ENCODE data around the gene RASA3. TPM values are rescaled to one million over a fixed set of nuclear protein-coding genes. Genes with fewer than 3 reads are reported as not detected.

Gene RASA3
- total and polyA plus RNA-seq, 2 of the 8 experiments (the other 6 are each of a cell fraction or from before 2014, with no cell fraction given) = 7.5 to 21.9 TPM

DNA sequence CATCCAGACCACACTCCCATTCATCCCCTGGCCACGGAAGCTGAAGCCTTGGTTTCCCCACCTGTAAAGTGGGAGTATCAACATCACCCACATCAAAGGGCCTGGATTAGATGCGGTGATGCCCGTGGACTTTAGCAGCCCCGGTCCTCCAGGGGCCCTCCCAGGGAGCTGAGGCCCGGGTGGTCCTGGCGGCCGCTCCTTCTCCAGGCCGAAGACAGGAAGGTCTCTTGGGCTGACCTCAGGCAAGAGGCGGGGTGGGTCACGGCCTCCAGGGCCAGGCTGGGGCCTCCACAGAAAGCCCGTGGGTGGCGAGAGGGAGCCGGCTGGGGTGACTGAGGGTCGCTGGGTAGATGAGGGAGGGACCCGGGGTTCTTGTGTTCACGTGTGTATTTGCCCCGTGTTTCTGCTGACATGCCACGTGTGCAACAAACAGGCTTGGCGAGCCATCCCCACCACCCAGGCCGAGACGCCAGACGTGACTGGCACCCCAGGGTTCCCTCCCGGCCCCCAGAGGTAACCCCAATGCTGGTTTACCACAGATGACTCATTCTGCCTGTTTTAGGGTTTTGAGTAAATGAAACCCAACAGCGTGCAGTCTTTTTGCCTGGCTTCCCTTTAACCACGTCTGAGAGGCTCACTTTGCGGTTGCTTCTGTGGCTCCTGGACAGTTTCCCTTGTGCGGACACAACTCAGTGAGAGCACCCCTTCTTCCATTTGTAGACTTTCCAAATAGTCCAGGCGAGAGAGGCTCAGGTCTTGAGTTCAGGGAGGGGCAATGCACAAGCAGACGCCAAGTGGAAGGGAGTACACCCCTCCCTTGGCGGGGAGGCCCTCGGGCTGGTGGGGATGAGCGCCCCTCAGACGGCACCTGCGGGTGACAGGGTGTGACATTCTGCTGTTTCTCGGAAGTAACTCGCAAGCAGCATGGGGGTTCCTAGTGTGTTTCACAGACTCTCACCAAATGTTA, 201.5 kb downstream of the RASA3 start:
- Histone ChIP-seq H3K56ac (replicated peaks; ENCODE audit: insufficient read length, low read depth, low read length) (no peak overlapping the region), H3K4me2 (ENCODE audit: insufficient read depth in 1 of 2, low read depth in 2 of 2, low read length in 2 of 2) (no peak overlapping the region), H2AK5ac (ENCODE audit: low read depth, low read length) (no peak overlapping the region), H3K9me3 (ENCODE audit: insufficient read depth in 2 of 2, low read depth in 1 of 2, low read length in 1 of 2) (no peaks in the 10 kb centered on the region), H2BK20ac (ENCODE audit: low read length) (no peak overlapping the region), H4K8ac (ENCODE audit: extremely low read depth, insufficient read depth, low read length) (no peak overlapping the region), H3K14ac (ENCODE audit: insufficient read length) (no peak overlapping the region), H3K79me2 (ENCODE audit: control insufficient read depth in 1 of 2, insufficient read depth in 2 of 2, low read length in 2 of 2) (no peaks in the 10 kb centered on the region), H3K18ac (ENCODE audit: extremely low read depth, low read length) (no peak overlapping the region), H3K4me1 (replicated peaks in 1 of 4; ENCODE audit: control insufficient read depth in 3 of 4, insufficient read depth in 4 of 4, low read length in 3 of 4) (peaks cover 0 to 2% (median 0%) of the 10 kb centered on the region in 4 experiments; a peak in 3 of 7 replicates), H2BK15ac (ENCODE audit: low read length) (no peak overlapping the region), H3K4ac (replicated peaks; ENCODE audit: insufficient read length, low read depth, low read length) (no peak overlapping the region), H4K20me1 (replicated peaks in 1 of 2; ENCODE audit: control insufficient read depth in 1 of 2, insufficient read depth in 2 of 2, low read length in 2 of 2) (no peaks in the 10 kb centered on the region), H3K27ac (ENCODE audit: low read depth, low read length) (no peak overlapping the region), H3K9ac (replicated peaks in 1 of 4; ENCODE audit: extremely low read depth in 1 of 4, low read depth in 3 of 4, low read length in 3 of 4) (no peak overlapping the region), H2BK120ac (replicated peaks; ENCODE audit: low read depth, low read length) (no peak overlapping the region), H3K79me1 (ENCODE audit: low read depth, low read length) (no peaks in the 10 kb centered on the region), H3K36me3 (ENCODE audit: control insufficient read depth in 2 of 4, insufficient read depth in 4 of 4, low read length in 3 of 4) (no peaks in the 10 kb centered on the region), H2BK12ac (ENCODE audit: low read depth, low read length) (no peak overlapping the region), H3K23me2 (ENCODE audit: low read depth, low read length) (no peaks in the 10 kb centered on the region), H3K4me3 (ENCODE audit: extremely low read depth in 1 of 4, insufficient read depth in 2 of 4, low read depth in 3 of 4, low read length in 4 of 4) (no peak overlapping the region), H2AFZ (ENCODE audit: low read length) (no peak overlapping the region), H4K91ac (replicated peaks; ENCODE audit: insufficient read length, low read length) (no peak overlapping the region), H3K27me3 (replicated peaks in 1 of 4; ENCODE audit: control insufficient read depth in 3 of 4, extremely low read depth in 1 of 4, insufficient read depth in 3 of 4, low read length in 3 of 4) (no peaks in the 10 kb centered on the region), H2BK5ac (ENCODE audit: low read depth, low read length) (no peak overlapping the region), H4K5ac (ENCODE audit: insufficient read length, low read depth, low read length) (no peak overlapping the region), H3K23ac (ENCODE audit: insufficient read length) (no peak overlapping the region)
- DNase-seq (ENCODE audit: low read depth in 1 of 2, low spot score in 2 of 2) (no peak), FAIRE-seq (no peak)
- POLR2A ChIA-PET (ENCODE audit: partially characterized antibody) = no interaction called here
- CTCF ChIA-PET (ENCODE audit: partially characterized antibody) = interaction anchor here (0.7 to 1.3 kb wide), 2 partner anchors 29 to 301 kb away, joined by 3 to 4 read pairs; no protein-coding TSS in a partner anchor
- WGBS, 2 experiments (ENCODE audit: extremely low coverage in 1 of 2, insufficient coverage in 1 of 2, insufficient read length in 1 of 2, insufficient replicate concordance in 2 of 2, low coverage in 1 of 2, low lambda C conversion rate in 2 of 2, missing lambda C conversion rate in 1 of 2) = 92% methylated on average over 34 of the region's 36 CpGs; no CpG with 5 or more reads in 1 of the 2 experiments
- TF ChIP-seq, protein P1, sequence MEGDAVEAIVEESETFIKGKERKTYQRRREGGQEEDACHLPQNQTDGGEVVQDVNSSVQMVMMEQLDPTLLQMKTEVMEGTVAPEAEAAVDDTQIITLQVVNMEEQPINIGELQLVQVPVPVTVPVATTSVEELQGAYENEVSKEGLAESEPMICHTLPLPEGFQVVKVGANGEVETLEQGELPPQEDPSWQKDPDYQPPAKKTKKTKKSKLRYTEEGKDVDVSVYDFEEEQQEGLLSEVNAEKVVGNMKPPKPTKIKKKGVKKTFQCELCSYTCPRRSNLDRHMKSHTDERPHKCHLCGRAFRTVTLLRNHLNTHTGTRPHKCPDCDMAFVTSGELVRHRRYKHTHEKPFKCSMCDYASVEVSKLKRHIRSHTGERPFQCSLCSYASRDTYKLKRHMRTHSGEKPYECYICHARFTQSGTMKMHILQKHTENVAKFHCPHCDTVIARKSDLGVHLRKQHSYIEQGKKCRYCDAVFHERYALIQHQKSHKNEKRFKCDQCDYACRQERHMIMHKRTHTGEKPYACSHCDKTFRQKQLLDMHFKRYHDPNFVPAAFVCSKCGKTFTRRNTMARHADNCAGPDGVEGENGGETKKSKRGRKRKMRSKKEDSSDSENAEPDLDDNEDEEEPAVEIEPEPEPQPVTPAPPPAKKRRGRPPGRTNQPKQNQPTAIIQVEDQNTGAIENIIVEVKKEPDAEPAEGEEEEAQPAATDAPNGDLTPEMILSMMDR (IDR thresholded peaks at IDR 0.05; ENCODE audit: control extremely low read depth in 1 of 3, insufficient read depth in 1 of 3, low read depth in 1 of 3, low read length in 3 of 3) = no peak
- TF ChIP-seq, protein P2, sequence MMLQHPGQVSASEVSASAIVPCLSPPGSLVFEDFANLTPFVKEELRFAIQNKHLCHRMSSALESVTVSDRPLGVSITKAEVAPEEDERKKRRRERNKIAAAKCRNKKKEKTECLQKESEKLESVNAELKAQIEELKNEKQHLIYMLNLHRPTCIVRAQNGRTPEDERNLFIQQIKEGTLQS (IDR thresholded peaks at IDR 0.05; ENCODE audit: insufficient read depth, low read depth, low read length) = no peak
- no peak for TF ChIP-seq JUND (IDR thresholded peaks at IDR 0.05; ENCODE audit: low read length)
- TF ChIP-seq SP2 (IDR thresholded peaks at IDR 0.05; ENCODE audit: low read length) = no peak
- no peak for TF ChIP-seq TAF7 (optimal IDR thresholded peaks at IDR 0.05; ENCODE audit: borderline replicate concordance, low read depth, low read length)
- no peak for TF ChIP-seq SP1 (IDR thresholded peaks at IDR 0.05; ENCODE audit: low read depth, low read length)
- no peak for TF ChIP-seq SP4 (IDR thresholded peaks at IDR 0.05; ENCODE audit: low read length)
- no peak for TF ChIP-seq KDM5A (IDR thresholded peaks at IDR 0.05; ENCODE audit: low read length)
- no peak for TF ChIP-seq NANOG (IDR thresholded peaks at IDR 0.05; ENCODE audit: insufficient read depth, low read depth, low read length, poor library complexity, severe bottlenecking)
